ENCODE measurements around the gene ZDHHC12. TPM values are rescaled to one million over a fixed set of nuclear protein-coding genes. Genes with fewer than 3 reads are reported as not detected.
A peak's percentile ranks its signal among the peaks of the same experiment; 100 is the strongest.

Gene ZDHHC12
- total and polyA plus RNA-seq, 2 of the 13 experiments (the other 11 are each of a cell fraction or from before 2014, with no cell fraction given), result 25.4 to 28.0 TPM

- TF ChIP-seq AGO1 (IDR thresholded peaks at IDR 0.05; ENCODE audit: low read depth, low read length, poor library complexity, severe bottlenecking) (no peak), ZNF839 (CRISPR knock-in tag; IDR thresholded peaks at IDR 0.05; ENCODE audit: borderline replicate concordance) (no peak), HMG20A (CRISPR knock-in tag; IDR thresholded peaks at IDR 0.05; ENCODE audit: borderline replicate concordance) (no peak), PAWR (CRISPR knock-in tag; IDR thresholded peaks at IDR 0.05; ENCODE audit: borderline replicate concordance) (0 out of 2 replicates have a peak, but pooled peaks have one; percentile 37), ZFP62 (CRISPR knock-in tag; IDR thresholded peaks at IDR 0.05) (no peak), ZNF7 (CRISPR knock-in tag; IDR thresholded peaks at IDR 0.05) (0 out of 2 replicates have a peak, but pooled peaks have one; percentile 1), GATA4 (IDR thresholded peaks at IDR 0.05; ENCODE audit: borderline replicate concordance, low read depth) (peak; percentile 43; the same call in 1 of the 2 replicates), DR1 (CRISPR knock-in tag; IDR thresholded peaks at IDR 0.05) (peak; percentile 29; the same call in 1 of the 2 replicates), ZNF501 (CRISPR knock-in tag; IDR thresholded peaks at IDR 0.05) (peak; percentile 83; the same call in 1 of the 2 replicates), ZSCAN5A (CRISPR knock-in tag; IDR thresholded peaks at IDR 0.05; ENCODE audit: borderline replicate concordance) (no peak), IKZF5 (CRISPR knock-in tag; IDR thresholded peaks at IDR 0.05) (peak; percentile 21; the same call in 1 of the 2 replicates), ZBTB38 (CRISPR knock-in tag; IDR thresholded peaks at IDR 0.05) (0 out of 2 replicates have a peak, but pooled peaks have one; percentile 48), RBM22 (optimal IDR thresholded peaks at IDR 0.05; ENCODE audit: low read length) (no peak), SRSF9 (IDR thresholded peaks at IDR 0.05; ENCODE audit: borderline replicate concordance, insufficient read depth, low read depth, low read length, poor library complexity, severe bottlenecking) (no peak), HES4 (CRISPR knock-in tag; IDR thresholded peaks at IDR 0.05; ENCODE audit: borderline replicate concordance) (no peak), NFYB (CRISPR knock-in tag; IDR thresholded peaks at IDR 0.05) (peak; percentile 62), ZNF563 (CRISPR knock-in tag; IDR thresholded peaks at IDR 0.05) (0 out of 2 replicates have a peak, but pooled peaks have one; percentile 22), ZNF329 (CRISPR knock-in tag; IDR thresholded peaks at IDR 0.05; ENCODE audit: low read depth) (no peak), YEATS2 (CRISPR knock-in tag; IDR thresholded peaks at IDR 0.05; ENCODE audit: borderline replicate concordance) (0 out of 2 replicates have a peak, but pooled peaks have one; percentile 66), ZNF598 (CRISPR knock-in tag; IDR thresholded peaks at IDR 0.05; ENCODE audit: borderline replicate concordance) (no peak), HDAC2 (CRISPR knock-in tag; IDR thresholded peaks at IDR 0.05) (no peak), ZNF143 (CRISPR knock-in tag; IDR thresholded peaks at IDR 0.05) (no peak)
- TF ChIP-seq, protein P1, sequence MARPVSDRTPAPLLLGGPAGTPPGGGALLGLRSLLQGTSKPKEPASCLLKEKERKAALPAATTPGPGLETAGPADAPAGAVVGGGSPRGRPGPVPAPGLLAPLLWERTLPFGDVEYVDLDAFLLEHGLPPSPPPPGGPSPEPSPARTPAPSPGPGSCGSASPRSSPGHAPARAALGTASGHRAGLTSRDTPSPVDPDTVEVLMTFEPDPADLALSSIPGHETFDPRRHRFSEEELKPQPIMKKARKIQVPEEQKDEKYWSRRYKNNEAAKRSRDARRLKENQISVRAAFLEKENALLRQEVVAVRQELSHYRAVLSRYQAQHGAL (CRISPR knock-in tag; IDR thresholded peaks at IDR 0.05; ENCODE audit: not compliant biosample characterization), result no peak
- TF ChIP-seq, protein P2, sequence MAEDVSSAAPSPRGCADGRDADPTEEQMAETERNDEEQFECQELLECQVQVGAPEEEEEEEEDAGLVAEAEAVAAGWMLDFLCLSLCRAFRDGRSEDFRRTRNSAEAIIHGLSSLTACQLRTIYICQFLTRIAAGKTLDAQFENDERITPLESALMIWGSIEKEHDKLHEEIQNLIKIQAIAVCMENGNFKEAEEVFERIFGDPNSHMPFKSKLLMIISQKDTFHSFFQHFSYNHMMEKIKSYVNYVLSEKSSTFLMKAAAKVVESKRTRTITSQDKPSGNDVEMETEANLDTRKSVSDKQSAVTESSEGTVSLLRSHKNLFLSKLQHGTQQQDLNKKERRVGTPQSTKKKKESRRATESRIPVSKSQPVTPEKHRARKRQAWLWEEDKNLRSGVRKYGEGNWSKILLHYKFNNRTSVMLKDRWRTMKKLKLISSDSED (CRISPR knock-in tag; IDR thresholded peaks at IDR 0.05), result no peak
Measured at GRCh38 chr9:128684325-128685199, 39.4 kb downstream of the ZDHHC12 start (continued).

Data from HepG2 (cell line).